Astrocyte (in vitro differentiated cells and primary cell): Measurements from ENCODE around the gene MKRN3. TPM values are rescaled to one million over a fixed set of nuclear protein-coding genes. Genes with fewer than 3 reads are reported as not detected.
A peak's percentile ranks its signal among the peaks of the same experiment; 100 is the strongest.

Experiments
- DNase-seq: peaks from one replicate; pipeline ENCODE4 v3.0.0-alpha.2; 2010; ENCODE audit warnings: low read depth
- FAIRE-seq: peaks from 2 replicates; lab custom pipeline; 2011; peaks lifted over from hg19 to GRCh38; lab: Jason Lieb, UNC
- H2AFZ ChIP-seq: 2 replicates; pipeline ENCODE4 v1.6.0; 2012; ENCODE audit warnings: low read depth, low read length, inconsistent platforms
- H3K27ac ChIP-seq: 2 replicates; pipeline ENCODE4 v1.5.1; 2011; ENCODE audit warnings: low read depth, low read length, inconsistent platforms
- H3K27me3 ChIP-seq: 2 replicates; pipeline ENCODE4 v1.6.0; 2011; ENCODE audit warnings: low read length, inconsistent platforms; ENCODE audit not compliant: insufficient read depth
- H3K36me3 ChIP-seq: 2 replicates; pipeline ENCODE4 v1.5.1; 2011; ENCODE audit warnings: low read length, inconsistent platforms; ENCODE audit not compliant: insufficient read depth
- H3K4me1 ChIP-seq: 2 replicates; pipeline ENCODE4 v1.5.1; 2011; ENCODE audit warnings: low read length, inconsistent platforms; ENCODE audit not compliant: insufficient read depth
- H3K4me2 ChIP-seq: 2 replicates; pipeline ENCODE4 v1.6.0; 2012; ENCODE audit warnings: low read length, inconsistent platforms
- H3K4me3 ChIP-seq: 2 replicates; pipeline ENCODE4 v1.5.1; 2011; ENCODE audit warnings: low read depth, mild to moderate bottlenecking, low read length, inconsistent platforms; ENCODE audit not compliant: insufficient read depth
- H3K79me2 ChIP-seq: 2 replicates; pipeline ENCODE4 v1.6.0; 2012; ENCODE audit warnings: mild to moderate bottlenecking, low read length, inconsistent platforms; ENCODE audit not compliant: insufficient read depth
- H3K9ac ChIP-seq: 2 replicates; pipeline ENCODE4 v1.6.0; 2012; ENCODE audit warnings: mild to moderate bottlenecking, low read length, inconsistent platforms
- H3K9me3 ChIP-seq: 2 replicates; pipeline ENCODE4 v1.5.1; 2012; ENCODE audit warnings: low read depth, mild to moderate bottlenecking, low read length, inconsistent platforms; ENCODE audit not compliant: insufficient read depth
- H4K20me1 ChIP-seq: 2 replicates; pipeline ENCODE4 v1.6.0; 2012; ENCODE audit warnings: low read length, inconsistent platforms; ENCODE audit not compliant: insufficient read depth
- H3K27ac Mint-ChIP-seq: one replicate; pipeline ENCODE4 v1.8.0; 2021; ENCODE audit warnings: mild to moderate bottlenecking, mixed read lengths; ENCODE audit not compliant: unreplicated experiment
- H3K27me3 Mint-ChIP-seq: one replicate; pipeline ENCODE4 v1.8.0; 2021; ENCODE audit warnings: low read depth, mixed read lengths; ENCODE audit not compliant: unreplicated experiment
- H3K36me3 Mint-ChIP-seq: one replicate; pipeline ENCODE4 v1.8.0; 2021; ENCODE audit warnings: low read depth, mixed read lengths; ENCODE audit not compliant: unreplicated experiment
- H3K4me1 Mint-ChIP-seq: one replicate; pipeline ENCODE4 v1.8.0; 2021; ENCODE audit warnings: low read depth, mixed read lengths; ENCODE audit not compliant: unreplicated experiment
- H3K4me3 Mint-ChIP-seq: one replicate; pipeline ENCODE4 v1.8.0; 2021; ENCODE audit warnings: mild to moderate bottlenecking, moderate library complexity, mixed read lengths; ENCODE audit not compliant: unreplicated experiment
- H3K9me3 Mint-ChIP-seq: one replicate; pipeline ENCODE4 v1.8.0; 2021; ENCODE audit warnings: mild to moderate bottlenecking, mixed read lengths; ENCODE audit not compliant: unreplicated experiment
- CTCF ChIP-seq: IDR thresholded peaks from 2 replicates; pipeline ENCODE4 v1.5.1; 2011; ENCODE audit warnings: low read depth, mild to moderate bottlenecking, inconsistent platforms, low read length, moderate library complexity; ENCODE audit not compliant: insufficient read depth
- EZH2 ChIP-seq: IDR thresholded peaks from 2 replicates; pipeline ENCODE4 v1.6.1; 2012; ENCODE audit warnings: mild to moderate bottlenecking, low read length, inconsistent platforms; ENCODE audit not compliant: insufficient read depth
- total RNA-seq: library from RNA; stranded (reverse); gene quantifications from 2 replicates; pipeline ENCODE4 v1.2.1, GENCODE V29; 2021

MKRN3 gene
- total RNA-seq, 1 donor from 2014 or later = not detected

- no peak for DNase-seq
- Histone ChIP-seq H4K20me1 (no peaks in the 10 kb centered on the region), H3K79me2 (no peaks in the 10 kb centered on the region), H3K36me3 (no peaks in the 10 kb centered on the region), H3K27me3 (no peaks in the 10 kb centered on the region), H3K9me3 (peaks cover 6% of the 10 kb centered on the region), H3K27ac (no peak overlapping the region), H3K9ac (no peak overlapping the region), H3K4me2 (no peak overlapping the region), H3K4me1 (no peaks in the 10 kb centered on the region), H3K4me3 (no peak overlapping the region), H2AFZ (no peak overlapping the region)
- Mint-ChIP-seq H3K27ac (no peak overlapping the region), H3K36me3 (no peaks in the 10 kb centered on the region), H3K4me1 (no peaks in the 10 kb centered on the region), H3K4me3 (no peak overlapping the region), H3K27me3 (no peaks in the 10 kb centered on the region), H3K9me3 (no peaks in the 10 kb centered on the region)
- TF ChIP-seq EZH2 = no peak
- TF ChIP-seq CTCF = no peak
- FAIRE-seq = no peak
Measured at GRCh38 chr15:23546158-23546557, 19.3 kb upstream of the MKRN3 start.

- no peak overlapping the region for H3K27ac ChIP-seq
- H3K4me1 ChIP-seq = no peaks in the 10 kb centered on the region
- Mint-ChIP-seq H3K4me3 (no peak overlapping the region), H3K4me1 (no peaks in the 10 kb centered on the region), H3K9me3 (no peaks in the 10 kb centered on the region), H3K27ac (no peak overlapping the region), H3K36me3 (no peaks in the 10 kb centered on the region), H3K27me3 (no peaks in the 10 kb centered on the region)
- no peak overlapping the region for H3K4me2 ChIP-seq
- DNase-seq (no peak), FAIRE-seq (no peak)
- no peaks in the 10 kb centered on the region for H4K20me1 ChIP-seq
- no peak overlapping the region for H3K4me3 ChIP-seq
- no peaks in the 10 kb centered on the region for H3K79me2 ChIP-seq
- peaks cover 6% of the 10 kb centered on the region for H3K9me3 ChIP-seq
- no peak for TF ChIP-seq EZH2
- no peak for TF ChIP-seq CTCF
- no peak overlapping the region for H2AFZ ChIP-seq
- no peak overlapping the region for H3K9ac ChIP-seq
- no peaks in the 10 kb centered on the region for H3K27me3 ChIP-seq
- H3K36me3 ChIP-seq = no peaks in the 10 kb centered on the region
Measured at GRCh38 chr15:23548071-23548470, 17.4 kb upstream of the MKRN3 start.

- Histone ChIP-seq H4K20me1 (peaks cover 8% of the 10 kb centered on the region), H3K4me2 (peak overlapping the region; percentile 82), H3K36me3 (no peaks in the 10 kb centered on the region), H3K9ac (peak overlapping the region; percentile 43), H3K4me3 (peak overlapping the region; percentile 41), H2AFZ (peak overlapping the region; percentile 60), H3K27me3 (no peaks in the 10 kb centered on the region), H3K27ac (no peak overlapping the region), H3K4me1 (peaks cover 6% of the 10 kb centered on the region), H3K9me3 (no peaks in the 10 kb centered on the region), H3K79me2 (peaks cover 13% of the 10 kb centered on the region)
- Mint-ChIP-seq H3K27me3 (no peaks in the 10 kb centered on the region), H3K4me3 (no peak overlapping the region), H3K36me3 (no peaks in the 10 kb centered on the region), H3K9me3 (peaks cover 2% of the 10 kb centered on the region), H3K4me1 (no peaks in the 10 kb centered on the region), H3K27ac (no peak overlapping the region)
- FAIRE-seq (no peak), DNase-seq (no peak)
- TF ChIP-seq EZH2 (no peak), CTCF (no peak)
Measured at GRCh38 chr15:23561914-23562313, 3.6 kb upstream of the MKRN3 start.
